ENCODE data around the gene FCMR.

Gene FCMR

GRCh38 chr1:206921772-206922265 is at the start of gene FCMR:
FCMR (minus strand) TSS chr1:206921941; CDS start chr1:206921854, 87 bp downstream.
- DNase-seq = no peak

- no peak for DNase-seq
These were observed 49.4 kb upstream of the FCMR start for GRCh38 chr1:206971029-206971655.

- no peak for DNase-seq
These were observed 48.7 kb upstream of the FCMR start, which contains the start of gene FCAMR for GRCh38 chr1:206970446-206970845. FCAMR (minus strand) TSS chr1:206970460; CDS start chr1:206970125, 335 bp downstream.

DNA sequence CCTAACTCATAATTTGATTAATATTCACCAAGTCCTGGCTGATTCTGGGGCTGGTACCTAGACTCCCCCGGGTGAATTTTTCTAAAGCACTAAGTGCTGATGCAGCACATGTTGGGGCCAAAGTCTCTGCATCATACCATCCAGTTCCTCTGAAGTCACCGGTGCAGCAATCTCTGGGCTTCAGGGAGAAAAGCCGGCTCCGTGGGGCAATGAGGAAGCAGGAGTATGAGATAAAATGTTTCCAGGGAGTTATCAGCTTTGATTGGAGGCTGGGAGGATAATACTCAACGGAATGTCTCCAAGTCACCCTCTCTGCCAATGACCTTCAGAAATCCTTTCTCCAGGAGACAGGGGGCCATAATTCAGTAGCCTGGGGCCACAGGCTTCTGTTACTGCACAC is 47.3 kb upstream of the FCMR start:
- no peak for DNase-seq

DNA sequence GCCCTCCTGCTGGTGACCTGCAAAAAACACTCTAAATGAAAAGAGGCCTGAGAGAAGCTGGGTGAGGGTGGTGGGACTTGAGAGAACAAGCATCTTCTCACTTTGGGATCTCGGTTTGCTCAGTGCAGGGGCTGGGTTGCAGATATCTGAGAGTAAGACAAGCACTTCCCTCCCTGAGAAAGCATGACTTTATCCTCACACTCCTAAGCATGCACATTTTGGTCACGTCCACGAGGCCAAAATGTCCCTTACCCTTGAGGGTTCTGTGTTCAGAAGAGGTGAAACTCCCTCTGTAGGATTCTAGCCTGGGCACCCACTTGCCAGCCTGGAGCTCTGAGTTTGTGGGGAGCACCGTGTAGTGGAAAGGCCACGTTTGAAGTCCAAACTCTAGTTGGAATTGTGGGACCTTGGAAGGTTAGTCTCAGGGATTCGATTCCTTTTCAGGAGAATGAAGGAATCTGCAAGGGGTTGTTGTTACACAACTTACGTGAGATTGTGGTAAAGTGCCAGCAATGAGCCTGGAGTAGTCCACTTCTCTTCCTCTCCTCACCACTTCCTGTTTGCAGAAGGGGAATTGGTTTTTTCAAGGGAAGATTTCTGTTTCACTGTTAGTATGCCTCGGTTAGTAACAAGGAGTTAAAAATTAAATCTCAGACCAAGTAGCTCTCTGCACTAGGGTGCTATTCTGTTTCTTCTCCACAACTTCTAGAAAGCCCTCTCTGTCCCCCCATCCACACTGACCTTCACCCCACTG is 45.5 kb upstream of the FCMR start:
- DNase-seq = no peak

DNA sequence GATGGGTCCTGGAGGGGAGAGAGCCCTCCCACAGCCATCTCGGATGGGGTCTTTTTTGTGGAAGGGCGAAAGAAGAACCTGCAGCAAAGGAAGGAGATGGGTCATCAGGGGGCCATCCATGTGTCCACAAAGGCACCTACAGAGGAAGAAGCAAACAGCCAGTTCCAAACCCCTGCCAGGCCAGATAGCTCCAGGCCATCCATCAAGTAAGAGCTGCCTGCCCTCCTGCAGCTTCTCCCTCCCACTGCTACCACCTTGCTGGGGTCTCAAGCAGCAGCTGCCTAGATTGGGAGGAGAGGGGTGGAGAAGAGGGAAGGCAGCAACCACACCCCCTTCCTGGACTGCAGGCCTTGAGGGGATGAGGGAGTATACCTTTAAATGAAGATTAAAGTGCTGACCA is 44.0 kb upstream of the FCMR start:
- DNase-seq = no peak

GRCh38 chr1:206963740-206964139 is 42.0 kb upstream of the FCMR start:
- DNase-seq = no peak

GRCh38 chr1:206963119-206963712 is 41.5 kb upstream of the FCMR start:
- DNase-seq = no peak

DNA sequence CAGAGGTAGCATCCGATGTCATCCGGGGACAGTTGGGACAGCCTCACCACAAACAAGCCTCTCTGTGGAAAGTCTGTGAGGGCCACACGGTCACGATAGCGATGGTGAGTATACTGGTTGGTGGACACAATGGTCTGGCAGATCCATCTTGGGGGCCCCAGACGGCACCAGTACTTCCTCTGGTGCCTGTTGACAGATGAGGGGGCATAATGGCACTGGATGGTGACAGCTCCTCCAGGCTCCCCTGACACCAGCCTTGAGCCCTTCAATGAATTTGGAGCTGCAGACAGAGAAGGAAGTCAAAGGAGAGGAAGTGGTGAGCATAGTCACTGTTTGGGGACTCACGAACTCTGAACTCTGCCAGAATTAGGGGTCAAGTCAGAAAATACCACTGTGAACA is 40.5 kb upstream of the FCMR start:
- DNase-seq = no peak

GRCh38 chr1:206961668-206962067 is 39.9 kb upstream of the FCMR start:
- no peak for DNase-seq

DNA sequence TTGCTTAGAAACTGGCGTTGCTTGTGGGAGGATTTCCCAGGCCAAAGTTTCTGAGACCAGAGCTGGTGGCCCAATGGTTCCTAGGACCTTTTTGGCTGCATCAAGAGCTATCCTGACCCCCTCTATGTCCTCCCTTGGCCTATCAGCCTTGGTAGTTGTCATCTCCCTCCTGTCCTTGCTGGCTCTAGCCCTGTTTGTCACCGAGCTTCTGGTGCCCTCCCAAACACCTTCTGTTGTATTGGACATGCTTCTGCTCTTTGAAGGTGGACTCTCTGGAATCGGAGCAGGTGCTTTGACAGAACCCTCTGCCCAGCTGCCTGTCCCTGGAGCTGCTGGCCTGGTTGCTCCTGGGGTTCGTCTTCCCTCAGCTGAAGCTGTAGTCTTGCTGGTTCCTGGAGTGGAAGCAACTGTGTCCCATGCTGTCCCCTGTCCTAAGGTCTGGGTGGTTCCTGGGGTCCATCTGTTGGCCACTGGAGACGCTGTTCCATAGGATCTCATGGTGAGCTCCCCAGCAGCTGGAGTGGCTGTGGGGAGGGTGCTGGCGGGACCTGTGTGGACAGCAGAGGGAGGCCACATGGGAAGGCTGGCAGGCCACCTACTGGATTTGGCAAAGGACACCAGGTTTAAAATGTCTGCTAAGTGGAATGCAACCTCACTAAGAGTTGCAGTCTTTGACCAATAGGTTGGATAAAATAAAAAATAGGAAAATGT is 39.1 kb upstream of the FCMR start:
- no peak for DNase-seq

DNA sequence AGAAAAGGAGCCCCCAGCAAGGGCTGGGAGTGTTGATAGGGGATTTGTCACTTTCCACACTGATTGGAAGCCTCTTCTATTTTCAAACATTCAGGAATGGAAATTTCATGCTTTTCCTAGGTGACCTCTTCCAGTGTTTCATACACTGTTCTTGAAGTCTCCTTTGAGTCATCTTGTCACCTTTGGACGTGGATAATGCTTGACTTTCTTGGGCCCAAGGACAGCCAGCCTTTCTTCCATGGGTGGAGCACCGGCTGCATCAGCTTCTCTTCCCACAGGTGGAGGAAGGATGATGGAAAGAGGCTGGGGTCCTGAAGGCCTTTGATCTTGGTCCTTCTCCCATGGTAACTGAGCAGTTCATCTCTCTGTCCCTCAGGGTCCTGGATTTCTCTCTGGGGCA is 36.4 kb upstream of the FCMR start:
- no peak for DNase-seq

DNA sequence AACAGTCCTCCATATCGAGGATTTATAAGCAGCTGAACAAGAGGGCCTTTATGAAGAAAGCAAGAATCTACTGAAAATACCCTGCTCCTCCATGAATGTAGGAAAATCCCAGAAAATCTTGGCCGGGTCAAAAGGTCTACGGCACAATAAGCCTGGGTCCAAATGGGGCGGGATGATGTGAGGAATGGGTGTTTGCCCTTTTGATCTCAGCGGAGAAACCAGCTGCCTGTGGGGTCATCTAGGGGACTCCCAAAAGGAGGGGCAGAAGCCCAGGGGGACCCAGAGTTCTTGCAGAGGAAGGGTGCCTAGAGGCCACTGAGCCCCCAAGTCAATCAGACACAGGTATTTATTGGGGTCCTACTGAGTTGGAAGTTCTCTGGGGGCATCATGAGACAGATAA is 35.9 kb upstream of the FCMR start:
- no peak for DNase-seq

GRCh38 chr1:206955476-206956451 is 34.0 kb upstream of the FCMR start:
- DNase-seq = no peak

- no peak for DNase-seq
These were observed 33.0 kb upstream of the FCMR start for GRCh38 chr1:206954459-206955342.

GRCh38 chr1:206953626-206954025 is 31.9 kb upstream of the FCMR start:
- DNase-seq = no peak

- DNase-seq = no peak
These were observed 31.4 kb upstream of the FCMR start for GRCh38 chr1:206953126-206953525.

GRCh38 chr1:206952171-206952570 is 30.4 kb upstream of the FCMR start:
- no peak for DNase-seq

- DNase-seq = no peak
These were observed 29.8 kb upstream of the FCMR start for GRCh38 chr1:206951318-206952100.

GRCh38 chr1:206949641-206950040 is 27.9 kb upstream of the FCMR start:
- DNase-seq = no peak
